ENCODE measurements around the gene MAEA. TPM values are rescaled to one million over a fixed set of nuclear protein-coding genes. Genes with fewer than 3 reads are reported as not detected.

MAEA gene
- total RNA-seq, 4 donors from 2014 or later, result 66.2 to 140 (median 83.2) TPM

DNA sequence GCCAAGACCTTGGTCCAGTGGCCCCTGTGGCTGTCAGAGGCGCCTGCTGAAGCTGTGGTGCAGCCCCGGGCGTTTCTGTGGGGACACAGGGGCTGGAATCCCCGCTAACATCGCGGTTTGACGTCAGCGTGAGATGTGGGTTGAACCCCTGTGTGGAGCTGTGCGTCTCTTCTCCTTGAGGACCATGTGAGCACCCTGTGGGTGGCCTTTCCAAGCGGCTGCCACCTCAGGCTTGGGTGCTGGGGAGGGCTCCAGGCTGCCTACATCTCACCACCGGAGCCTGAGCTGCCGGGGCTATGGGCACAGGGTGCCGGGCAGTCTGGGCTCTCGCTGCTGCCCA is 85.0 kb downstream of the MAEA start:
- no peak overlapping the region for H3K27ac ChIP-seq
- TF ChIP-seq EP300 (IDR thresholded peaks at IDR 0.05) (no peak), POLR2A (IDR thresholded peaks at IDR 0.05) (no peak)
- TF ChIP-seq, protein P1, sequence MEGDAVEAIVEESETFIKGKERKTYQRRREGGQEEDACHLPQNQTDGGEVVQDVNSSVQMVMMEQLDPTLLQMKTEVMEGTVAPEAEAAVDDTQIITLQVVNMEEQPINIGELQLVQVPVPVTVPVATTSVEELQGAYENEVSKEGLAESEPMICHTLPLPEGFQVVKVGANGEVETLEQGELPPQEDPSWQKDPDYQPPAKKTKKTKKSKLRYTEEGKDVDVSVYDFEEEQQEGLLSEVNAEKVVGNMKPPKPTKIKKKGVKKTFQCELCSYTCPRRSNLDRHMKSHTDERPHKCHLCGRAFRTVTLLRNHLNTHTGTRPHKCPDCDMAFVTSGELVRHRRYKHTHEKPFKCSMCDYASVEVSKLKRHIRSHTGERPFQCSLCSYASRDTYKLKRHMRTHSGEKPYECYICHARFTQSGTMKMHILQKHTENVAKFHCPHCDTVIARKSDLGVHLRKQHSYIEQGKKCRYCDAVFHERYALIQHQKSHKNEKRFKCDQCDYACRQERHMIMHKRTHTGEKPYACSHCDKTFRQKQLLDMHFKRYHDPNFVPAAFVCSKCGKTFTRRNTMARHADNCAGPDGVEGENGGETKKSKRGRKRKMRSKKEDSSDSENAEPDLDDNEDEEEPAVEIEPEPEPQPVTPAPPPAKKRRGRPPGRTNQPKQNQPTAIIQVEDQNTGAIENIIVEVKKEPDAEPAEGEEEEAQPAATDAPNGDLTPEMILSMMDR (IDR thresholded peaks at IDR 0.05), result no peak
- DNase-seq (ENCODE audit: low spot score in 2 of 2), result no peak
- H3K9me3 ChIP-seq, result no peaks in the 10 kb centered on the region
- no peaks in the 10 kb centered on the region for H3K27me3 ChIP-seq
- H3K4me3 ChIP-seq, result no peak overlapping the region
- 91 to 96% methylated on average over 12 of the region's 14 CpGs for WGBS, 2 donors
- H3K36me3 ChIP-seq, result peaks cover 0 to 95% (median 6%) of the 10 kb centered on the region in 3 donors
- peaks cover 0 to 5% (median 0%) of the 10 kb centered on the region in 4 donors for H3K4me1 ChIP-seq

DNA sequence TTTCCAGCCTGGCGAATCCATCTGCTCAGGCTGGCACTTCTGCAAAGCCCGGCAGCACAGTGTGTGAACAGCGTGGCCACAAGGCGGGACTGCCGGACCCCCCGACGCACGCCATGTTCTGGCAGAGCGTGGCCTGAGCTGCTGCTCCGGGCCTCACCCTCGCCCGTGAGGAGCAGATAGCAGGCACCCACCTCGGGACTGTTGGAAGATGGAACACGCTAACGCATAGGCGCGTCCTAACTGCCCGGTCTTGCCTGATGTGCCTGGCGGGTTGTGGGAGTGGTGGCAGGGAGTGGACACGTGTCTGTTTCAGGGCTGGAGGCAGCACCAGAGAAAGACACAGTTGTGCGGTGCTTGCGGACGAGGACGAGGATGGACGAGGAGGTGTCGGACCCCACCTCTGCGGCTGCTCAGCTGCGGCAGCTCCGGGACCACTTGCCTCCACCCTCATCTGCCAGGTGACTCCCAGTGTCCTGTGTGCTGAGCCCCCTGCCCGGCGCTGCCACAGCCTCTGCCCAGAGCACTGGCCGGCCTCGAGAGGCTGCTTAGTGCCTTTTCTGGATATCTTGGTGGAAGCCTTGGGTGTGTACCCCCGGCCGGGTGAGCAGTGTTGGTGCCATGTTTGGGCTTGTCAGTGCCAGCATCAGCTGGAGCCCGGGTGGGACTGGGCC is 85.5 kb downstream of the MAEA start:
- no peaks in the 10 kb centered on the region for H3K27me3 ChIP-seq
- peaks cover 0 to 99% (median 6%) of the 10 kb centered on the region in 3 donors for H3K36me3 ChIP-seq
- H3K9me3 ChIP-seq, result no peaks in the 10 kb centered on the region
- H3K4me3 ChIP-seq, result no peak overlapping the region
- WGBS, 2 donors, result 94 to 97% methylated on average over 29 to 36 of the region's 36 CpGs
- no peak overlapping the region for H3K27ac ChIP-seq
- H3K4me1 ChIP-seq, result peaks cover 0 to 5% (median 0%) of the 10 kb centered on the region in 4 donors
- no peak for DNase-seq (ENCODE audit: low spot score in 2 of 2)
- TF ChIP-seq, protein P1 (IDR thresholded peaks at IDR 0.05), result no peak
- TF ChIP-seq EP300 (IDR thresholded peaks at IDR 0.05) (no peak), POLR2A (IDR thresholded peaks at IDR 0.05) (no peak)

DNA sequence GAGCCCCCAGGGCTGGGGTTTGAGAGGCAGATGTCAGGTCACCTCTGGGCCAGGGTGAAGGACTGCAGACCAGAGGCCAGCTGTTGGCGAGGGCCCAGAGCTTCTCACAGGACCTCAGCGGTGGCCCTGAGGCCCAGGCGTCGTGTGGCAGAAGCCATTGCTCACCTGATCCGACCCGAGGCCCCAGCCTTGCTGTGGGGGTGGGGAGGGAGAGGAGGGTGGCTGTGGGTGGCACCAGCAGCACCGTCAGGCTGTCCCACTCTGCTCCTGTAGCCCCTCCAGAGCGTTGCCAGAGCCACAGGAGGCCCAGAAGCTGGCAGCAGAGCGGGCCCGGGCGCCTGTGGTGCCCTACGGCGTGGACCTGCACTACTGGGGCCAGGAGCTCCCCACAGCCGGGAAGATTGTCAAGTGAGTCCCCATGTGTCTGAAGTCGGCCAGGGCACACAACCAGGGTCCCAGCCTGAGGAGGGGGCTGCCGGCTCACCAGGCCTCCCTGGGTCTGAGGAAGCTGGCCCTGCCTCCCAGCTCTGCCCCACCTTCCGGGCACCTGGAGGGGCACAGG is 86.2 kb downstream of the MAEA start:
- Histone ChIP-seq H3K27ac (no peak overlapping the region), H3K4me1 (peaks cover 0 to under 1% (median 0%) of the 10 kb centered on the region in 4 donors), H3K36me3 (peaks cover 0 to 99% (median 6%) of the 10 kb centered on the region in 3 donors), H3K27me3 (no peaks in the 10 kb centered on the region), H3K4me3 (no peak overlapping the region), H3K9me3 (no peaks in the 10 kb centered on the region)
- no peak for TF ChIP-seq POLR2A (IDR thresholded peaks at IDR 0.05)
- TF ChIP-seq EP300 (IDR thresholded peaks at IDR 0.05), result no peak
- TF ChIP-seq, protein P1 (IDR thresholded peaks at IDR 0.05), result no peak
- WGBS, 2 donors, result 40 to 95% methylated on average over 1 to 4 of the region's 17 CpGs
- DNase-seq (ENCODE audit: low spot score in 2 of 2), result no peak

DNA sequence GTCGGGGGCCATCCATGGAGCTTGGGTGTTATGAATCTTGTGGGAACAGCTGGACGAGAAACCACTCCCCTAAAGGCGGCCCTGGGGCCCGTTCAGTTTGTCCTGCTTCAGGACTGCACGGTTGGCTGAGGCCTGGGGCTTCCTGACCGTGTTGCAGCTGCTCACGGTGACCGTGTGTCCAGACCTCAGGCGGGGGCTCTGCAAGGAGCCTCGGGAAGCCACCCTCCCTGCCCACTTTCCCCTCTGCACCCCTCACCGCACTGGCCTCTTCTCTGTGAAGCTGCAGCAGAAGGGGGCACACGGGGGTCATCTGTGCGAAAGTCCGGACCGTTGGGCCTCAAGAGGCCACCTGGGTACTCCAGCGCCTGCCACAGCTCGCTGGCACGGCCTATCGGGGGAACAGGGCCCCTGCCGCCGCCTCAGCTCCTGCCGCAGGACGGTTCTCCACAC is 86.7 kb downstream of the MAEA start:
- Histone ChIP-seq H3K27ac (no peak overlapping the region), H3K36me3 (peaks cover 0 to 100% (median 6%) of the 10 kb centered on the region in 3 donors), H3K4me3 (no peak overlapping the region), H3K9me3 (no peaks in the 10 kb centered on the region), H3K4me1 (no peaks in the 10 kb centered on the region), H3K27me3 (no peaks in the 10 kb centered on the region)
- 85 to 86% methylated on average over 20 to 22 of the region's 23 CpGs for WGBS, 2 donors
- DNase-seq (ENCODE audit: low spot score in 2 of 2), result no peak
- TF ChIP-seq, protein P1 (IDR thresholded peaks at IDR 0.05), result no peak
- no peak for TF ChIP-seq EP300 (IDR thresholded peaks at IDR 0.05)

DNA sequence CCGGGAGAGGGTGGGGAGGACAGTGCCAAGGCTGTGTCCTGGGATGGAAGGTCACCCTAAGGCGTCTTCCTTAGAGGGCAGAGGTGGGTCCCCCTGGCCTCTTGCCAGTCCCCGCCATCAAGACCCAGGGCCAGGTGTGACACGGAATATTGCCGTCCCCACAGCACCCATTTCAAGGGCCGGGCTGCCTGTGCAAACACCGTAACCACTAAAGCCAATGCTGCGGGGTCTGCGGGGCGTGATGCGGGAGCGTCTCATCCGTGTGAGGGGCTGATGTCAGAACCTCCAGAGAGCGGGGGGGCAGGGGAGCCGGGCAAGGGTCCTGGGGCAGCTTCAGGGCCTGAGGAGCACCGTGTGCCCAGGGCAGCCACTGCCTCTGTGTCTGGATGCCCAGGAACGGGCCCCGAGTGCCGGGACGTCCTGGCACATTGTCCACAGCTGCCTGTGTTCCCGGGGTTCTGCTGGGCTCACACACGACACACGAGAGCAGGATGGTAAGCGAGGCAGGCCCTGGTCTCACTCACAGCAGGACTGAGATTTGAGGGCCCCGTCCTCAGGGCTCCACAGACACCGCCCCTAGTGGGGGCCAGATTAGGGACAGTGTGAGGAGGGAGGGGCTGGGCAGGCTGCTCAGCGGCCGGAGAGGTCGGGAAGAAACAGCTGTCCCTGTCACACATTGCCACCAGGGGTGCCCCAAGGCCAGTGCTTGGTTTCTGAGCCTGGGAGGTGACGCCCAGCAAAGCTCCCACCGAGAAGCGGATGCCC is 87.3 kb downstream of the MAEA start:
- Histone ChIP-seq H3K27ac (no peak overlapping the region), H3K4me1 (no peaks in the 10 kb centered on the region), H3K36me3 (peaks cover 0 to 99% (median 6%) of the 10 kb centered on the region in 3 donors), H3K27me3 (no peaks in the 10 kb centered on the region), H3K4me3 (no peak overlapping the region), H3K9me3 (no peaks in the 10 kb centered on the region)
- TF ChIP-seq EP300 (IDR thresholded peaks at IDR 0.05), result no peak
- no peak for TF ChIP-seq POLR2A (IDR thresholded peaks at IDR 0.05)
- TF ChIP-seq, protein P1 (IDR thresholded peaks at IDR 0.05), result no peak
- DNase-seq (ENCODE audit: low spot score in 2 of 2), result no peak
- 86 to 87% methylated on average over 21 to 24 of the region's 32 CpGs for WGBS, 2 donors

All from tibial nerve (tissue), 4 donors.